Measurements from ENCODE around the gene SH3D19. TPM values are rescaled to one million over a fixed set of nuclear protein-coding genes. Genes with fewer than 3 reads are reported as not detected.
"Not testable (repeated sequence)": the region's sequence is repeated elsewhere in the genome, so short reads cannot be mapped to it uniquely, and the experiment has no call there.

Gene SH3D19
- total RNA-seq, 1 donor from 2014 or later = 50.2 TPM

- not testable (repeated sequence) for DNase-seq
Measured at GRCh38 chr4:151322161-151322560, 3.2 kb downstream of the SH3D19 start.

GRCh38 chr4:151321586-151321985 lies 3.8 kb downstream of the SH3D19 start:
- DNase-seq = no peak

GRCh38 chr4:151319490-151319889 lies 5.9 kb downstream of the SH3D19 start:
- no peak for DNase-seq

GRCh38 chr4:151318307-151319006 lies 6.9 kb downstream of the SH3D19 start:
- DNase-seq = no peak

GRCh38 chr4:151316645-151317044 lies 8.8 kb downstream of the SH3D19 start:
- no peak for DNase-seq

GRCh38 chr4:151315212-151315886 lies 10.1 kb downstream of the SH3D19 start:
- DNase-seq = peak; percentile 65

GRCh38 chr4:151314479-151314878 lies 10.9 kb downstream of the SH3D19 start:
- peak; percentile 13 for DNase-seq

GRCh38 chr4:151314010-151314355 lies 11.4 kb downstream of the SH3D19 start:
- DNase-seq = no peak

GRCh38 chr4:151313306-151314009 lies 11.9 kb downstream of the SH3D19 start:
- DNase-seq = no peak

- DNase-seq = no peak
Measured at GRCh38 chr4:151310124-151310728, 15.2 kb downstream of the SH3D19 start.

GRCh38 chr4:151304755-151305154 lies 20.6 kb downstream of the SH3D19 start:
- peak; percentile 41 for DNase-seq

GRCh38 chr4:151304226-151304625 lies 21.2 kb downstream of the SH3D19 start:
- DNase-seq = no peak

GRCh38 chr4:151302432-151302831 lies 23.0 kb downstream of the SH3D19 start:
- no peak for DNase-seq

GRCh38 chr4:151297170-151297569 lies 28.2 kb downstream of the SH3D19 start:
- DNase-seq = no peak

GRCh38 chr4:151296227-151296626 lies 29.2 kb downstream of the SH3D19 start:
- no peak for DNase-seq

GRCh38 chr4:151294833-151295496 lies 30.4 kb downstream of the SH3D19 start:
- DNase-seq = no peak

GRCh38 chr4:151292038-151292437 lies 33.4 kb downstream of the SH3D19 start:
- no peak for DNase-seq

GRCh38 chr4:151291485-151291884 lies 33.9 kb downstream of the SH3D19 start:
- no peak for DNase-seq

GRCh38 chr4:151287409-151287808 lies 38.0 kb downstream of the SH3D19 start:
- DNase-seq = peak; percentile 47

GRCh38 chr4:151284534-151285245 lies 40.7 kb downstream of the SH3D19 start:
- DNase-seq = peak; percentile 81

- DNase-seq = peak; percentile 83
Measured at GRCh38 chr4:151276787-151277562, 48.4 kb downstream of the SH3D19 start, which contains the start of gene PRSS48. TSS of gene PRSS48 (plus strand) at chr4:151277161. CDS start at chr4:151277173, 12 bp downstream.
